Measurements from ENCODE around the gene HDAC4. TPM values are rescaled to one million over a fixed set of nuclear protein-coding genes. Genes with fewer than 3 reads are reported as not detected.

Gene HDAC4
- total RNA-seq, 1 experiment from 2014 or later = 32.0 TPM

DNA sequence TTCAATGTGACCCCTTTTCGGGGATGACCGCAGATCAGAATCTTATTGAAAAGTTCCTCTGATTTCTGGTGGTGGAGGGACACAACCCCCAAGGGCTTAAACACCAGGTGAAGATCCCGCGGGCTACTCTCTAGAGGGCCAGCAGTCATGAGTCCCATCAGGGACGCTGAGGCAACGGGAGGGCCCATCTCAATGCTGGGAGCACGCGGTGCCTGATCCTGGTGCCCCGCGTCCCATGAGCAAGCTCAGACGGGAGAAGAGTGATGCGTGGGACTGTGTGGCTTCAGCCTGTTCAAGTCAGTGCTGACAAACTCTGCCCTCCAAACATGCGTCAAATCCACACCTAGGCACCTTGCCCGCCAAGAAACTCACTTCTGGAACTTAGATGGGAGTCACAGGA lies 328.0 kb downstream of the HDAC4 start:
- Histone ChIP-seq H3K27ac (ENCODE audit: insufficient read length, low read depth, low read length) (no peak overlapping the region), H3K18ac (ENCODE audit: insufficient read length, low read depth, low read length) (no peak overlapping the region), H2BK20ac (ENCODE audit: low read depth, low read length, poor library complexity, severe bottlenecking) (no peak overlapping the region), H3K23me2 (ENCODE audit: insufficient read length, low read depth, low read length, poor library complexity, severe bottlenecking) (no peaks in the 10 kb centered on the region), H3K79me2 (ENCODE audit: insufficient read depth, low read length) (no peaks in the 10 kb centered on the region), H3K27me3 (ENCODE audit: insufficient read depth, low read length) (no peaks in the 10 kb centered on the region), H2BK15ac (ENCODE audit: low read depth, low read length) (no peak overlapping the region), H2AFZ (ENCODE audit: low read length) (no peak overlapping the region), H2BK12ac (ENCODE audit: insufficient read length, low read depth, low read length) (no peak overlapping the region), H3T11ph (ENCODE audit: low read length) (no peak overlapping the region), H4K20me1 (ENCODE audit: control insufficient read depth, insufficient read depth, insufficient read length) (no peaks in the 10 kb centered on the region), H3K4ac (ENCODE audit: low read depth, low read length) (no peak overlapping the region; the same call in 1 of the 2 replicates), H4K91ac (ENCODE audit: insufficient read length, low read depth, low read length) (no peak overlapping the region), H3K9me3 (ENCODE audit: control insufficient read depth, low read depth, low read length) (no peaks in the 10 kb centered on the region), H2AK5ac (ENCODE audit: insufficient read length, low read length) (no peak overlapping the region), H3K23ac (ENCODE audit: insufficient read length, low read depth, low read length) (no peak overlapping the region), H4K8ac (replicated peaks; ENCODE audit: insufficient read length, low read depth, low read length) (no peak overlapping the region), H3K56ac (ENCODE audit: insufficient read length, low read depth, low read length) (no peak overlapping the region), H3K4me2 (ENCODE audit: insufficient read depth, insufficient read length, low read length) (no peak overlapping the region), H3K79me1 (ENCODE audit: insufficient read depth, low read depth, low read length, poor library complexity, severe bottlenecking) (no peaks in the 10 kb centered on the region), H2BK120ac (ENCODE audit: low read depth, low read length, poor library complexity, severe bottlenecking) (no peak overlapping the region), H3K14ac (ENCODE audit: insufficient read depth, low read length) (no peak overlapping the region), H3K4me1 (ENCODE audit: insufficient read depth, low read length) (no peaks in the 10 kb centered on the region), H4K5ac (ENCODE audit: insufficient read length, low read depth, low read length) (no peak overlapping the region), H3K9ac (ENCODE audit: extremely low read depth, insufficient read length, low read length) (no peak overlapping the region), H2BK5ac (ENCODE audit: insufficient read length, low read length) (no peak overlapping the region)
- TF ChIP-seq, protein P1, sequence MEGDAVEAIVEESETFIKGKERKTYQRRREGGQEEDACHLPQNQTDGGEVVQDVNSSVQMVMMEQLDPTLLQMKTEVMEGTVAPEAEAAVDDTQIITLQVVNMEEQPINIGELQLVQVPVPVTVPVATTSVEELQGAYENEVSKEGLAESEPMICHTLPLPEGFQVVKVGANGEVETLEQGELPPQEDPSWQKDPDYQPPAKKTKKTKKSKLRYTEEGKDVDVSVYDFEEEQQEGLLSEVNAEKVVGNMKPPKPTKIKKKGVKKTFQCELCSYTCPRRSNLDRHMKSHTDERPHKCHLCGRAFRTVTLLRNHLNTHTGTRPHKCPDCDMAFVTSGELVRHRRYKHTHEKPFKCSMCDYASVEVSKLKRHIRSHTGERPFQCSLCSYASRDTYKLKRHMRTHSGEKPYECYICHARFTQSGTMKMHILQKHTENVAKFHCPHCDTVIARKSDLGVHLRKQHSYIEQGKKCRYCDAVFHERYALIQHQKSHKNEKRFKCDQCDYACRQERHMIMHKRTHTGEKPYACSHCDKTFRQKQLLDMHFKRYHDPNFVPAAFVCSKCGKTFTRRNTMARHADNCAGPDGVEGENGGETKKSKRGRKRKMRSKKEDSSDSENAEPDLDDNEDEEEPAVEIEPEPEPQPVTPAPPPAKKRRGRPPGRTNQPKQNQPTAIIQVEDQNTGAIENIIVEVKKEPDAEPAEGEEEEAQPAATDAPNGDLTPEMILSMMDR (conservative IDR thresholded peaks at IDR 0.05) = no peak
- no CpG with 5 or more reads among the region's 14 CpGs for WGBS (ENCODE audit: extremely low coverage, insufficient read length, low lambda C conversion rate)
- Mint-ChIP-seq H3K27ac (0 out of 7 replicates have a peak overlapping the region, but pooled peaks of 1 of the 3 experiments have one; percentile 49), H3K27me3 (ENCODE audit: low read depth) (no peaks in the 10 kb centered on the region), H3K4me1 (no peaks in the 10 kb centered on the region), H3K9me3 (peaks cover 0 to 7% of the 10 kb centered on the region in 2 experiments; a peak in 2 of 5 replicates), H3K36me3 (ENCODE audit: insufficient read depth in 1 of 3, low read depth in 3 of 3) (peaks cover 19 to 33% (median 31%) of the 10 kb centered on the region in 3 experiments), H3K4me3 (no peak overlapping the region)
- no peak for DNase-seq
